Fibroblast of lung (primary cell): ENCODE measurements around the gene CCNE1. TPM values are rescaled to one million over a fixed set of nuclear protein-coding genes. Genes with fewer than 3 reads are reported as not detected.

Source experiments
- DNase-seq, 2 donors: peaks; one replicate each; pipeline versions ENCODE4 v3.0.0 to v3.0.0-alpha.2; 2010; ENCODE audit warnings: low read depth in 2 of 2
- H2AFZ ChIP-seq: 2 replicates; pipeline ENCODE4 v1.5.1; 2012; ENCODE audit warnings: low read length, control low read depth, inconsistent platforms
- H3K27ac ChIP-seq: 2 replicates; pipeline ENCODE4 v1.5.1; 2011; ENCODE audit warnings: low read length, control low read depth; ENCODE audit not compliant: insufficient read depth
- H3K27me3 ChIP-seq: 2 replicates; pipeline ENCODE4 v1.5.1; 2011; ENCODE audit warnings: mild to moderate bottlenecking, low read length; ENCODE audit not compliant: control insufficient read depth, insufficient read depth
- H3K36me3 ChIP-seq: 2 replicates; pipeline ENCODE4 v1.5.1; 2011; ENCODE audit warnings: low read length; ENCODE audit not compliant: control insufficient read depth, insufficient read depth
- H3K4me1 ChIP-seq: 2 replicates; pipeline ENCODE4 v1.5.1; 2011; ENCODE audit warnings: low read length; ENCODE audit not compliant: control insufficient read depth, insufficient read depth; ENCODE audit errors: extremely low read depth
- H3K4me2 ChIP-seq: 2 replicates; pipeline ENCODE4 v1.5.1; 2011; ENCODE audit warnings: low read length, control low read depth; ENCODE audit not compliant: insufficient read depth; ENCODE audit errors: extremely low read depth
- H3K4me3 ChIP-seq, 4 experiments: fragments of 200-600 bp in 1 of 4; sonication (generic) in 1 of 4; replicated peaks in 1 of 4; 2 replicates each; pipeline ENCODE4 v1.5.1; 2011 to 2016; ENCODE audit warnings: low read length in 4 of 4, low read depth in 3 of 4, mild to moderate bottlenecking in 3 of 4, control low read depth in 2 of 4, inconsistent platforms in 1 of 4, mixed read lengths in 1 of 4; ENCODE audit not compliant: insufficient read depth in 1 of 4; ENCODE audit errors: control extremely low read depth in 1 of 4
- H3K79me2 ChIP-seq: 2 replicates; pipeline ENCODE4 v1.5.1; 2012; ENCODE audit warnings: mild to moderate bottlenecking, low read length, inconsistent platforms; ENCODE audit not compliant: control insufficient read depth, insufficient read depth
- H3K9ac ChIP-seq: 2 replicates; pipeline ENCODE4 v1.5.1; 2011; ENCODE audit warnings: mild to moderate bottlenecking, low read length, control low read depth; ENCODE audit not compliant: insufficient read depth
- H3K9me3 ChIP-seq: 2 replicates; pipeline ENCODE4 v1.5.1; 2012; ENCODE audit warnings: low read depth, low read length; ENCODE audit not compliant: control insufficient read depth, insufficient read depth
- H4K20me1 ChIP-seq: 2 replicates; pipeline ENCODE4 v1.5.1; 2011; ENCODE audit warnings: low read length; ENCODE audit not compliant: control insufficient read depth, insufficient read depth; ENCODE audit errors: extremely low read depth
- EZH2 ChIP-seq: IDR thresholded peaks from 2 replicates; pipeline ENCODE4 v1.5.1; 2012; ENCODE audit warnings: low read length, control low read depth, mild to moderate bottlenecking; ENCODE audit errors: missing control alignments
- polyA plus RNA-seq, 2 donors: library from polyadenylated mRNA; depleted of rRNA in 1 of 2; stranded (reverse) in 1 of 2; unstranded in 1 of 2; fragments of >200 nt; gene quantifications; 2 replicates each; pipeline ENCODE4 v1.2.1, GENCODE V29; 2011 to 2012; ENCODE audit warnings: missing spikeins in 1 of 2
- total RNA-seq: library from RNA; depleted of rRNA; stranded (reverse); fragments of >200 nt; gene quantifications from 2 replicates; pipeline ENCODE4 v1.2.1, GENCODE V29; 2014
- TF ChIP-seq, protein P1 (sequence below), 2 donors: IDR thresholded peaks in 1 of 2; conservative IDR thresholded peaks in 1 of 2; 1 replicate in 1 of 2; 2 replicates in 1 of 2; pipeline ENCODE4 v1.5.1; 2011 to 2012; ENCODE audit warnings: low read length in 2 of 2, control low read depth in 1 of 2, inconsistent platforms in 1 of 2, low read depth in 1 of 2, mild to moderate bottlenecking in 1 of 2

Gene CCNE1
- total and polyA plus RNA-seq, 2 donors (not counting 1 experiment from before 2014, with no cell fraction given), result 4.8 to 5.3 TPM

DNA sequence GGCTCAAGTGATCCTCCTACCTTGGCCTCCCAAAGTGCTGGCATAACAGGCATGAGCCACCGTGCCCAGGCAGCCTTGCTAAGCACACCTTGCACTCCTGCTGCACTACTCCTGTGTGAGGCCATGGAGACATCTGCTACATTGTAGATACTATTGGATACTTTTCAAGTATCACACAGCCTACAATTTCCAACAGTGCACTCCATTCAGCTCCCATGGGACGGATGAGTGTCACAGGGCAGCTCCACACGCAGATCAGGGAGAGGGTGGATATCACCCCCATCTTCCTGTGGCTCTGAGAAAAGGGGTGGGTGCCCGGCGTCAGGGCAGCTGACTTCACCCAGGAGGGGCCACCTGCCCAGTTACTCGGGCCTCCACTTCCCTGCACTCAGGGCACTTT, 39.1 kb upstream of the CCNE1 start:
- no peak overlapping the region for H3K4me2 ChIP-seq
- no peak overlapping the region for H3K27ac ChIP-seq
- no peak overlapping the region for H3K9ac ChIP-seq
- no peak overlapping the region for H2AFZ ChIP-seq
- no peaks in the 10 kb centered on the region for H3K27me3 ChIP-seq
- TF ChIP-seq, protein P1, sequence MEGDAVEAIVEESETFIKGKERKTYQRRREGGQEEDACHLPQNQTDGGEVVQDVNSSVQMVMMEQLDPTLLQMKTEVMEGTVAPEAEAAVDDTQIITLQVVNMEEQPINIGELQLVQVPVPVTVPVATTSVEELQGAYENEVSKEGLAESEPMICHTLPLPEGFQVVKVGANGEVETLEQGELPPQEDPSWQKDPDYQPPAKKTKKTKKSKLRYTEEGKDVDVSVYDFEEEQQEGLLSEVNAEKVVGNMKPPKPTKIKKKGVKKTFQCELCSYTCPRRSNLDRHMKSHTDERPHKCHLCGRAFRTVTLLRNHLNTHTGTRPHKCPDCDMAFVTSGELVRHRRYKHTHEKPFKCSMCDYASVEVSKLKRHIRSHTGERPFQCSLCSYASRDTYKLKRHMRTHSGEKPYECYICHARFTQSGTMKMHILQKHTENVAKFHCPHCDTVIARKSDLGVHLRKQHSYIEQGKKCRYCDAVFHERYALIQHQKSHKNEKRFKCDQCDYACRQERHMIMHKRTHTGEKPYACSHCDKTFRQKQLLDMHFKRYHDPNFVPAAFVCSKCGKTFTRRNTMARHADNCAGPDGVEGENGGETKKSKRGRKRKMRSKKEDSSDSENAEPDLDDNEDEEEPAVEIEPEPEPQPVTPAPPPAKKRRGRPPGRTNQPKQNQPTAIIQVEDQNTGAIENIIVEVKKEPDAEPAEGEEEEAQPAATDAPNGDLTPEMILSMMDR (conservative IDR thresholded peaks at IDR 0.05 in 1 of 2, IDR thresholded peaks at IDR 0.05 in 1 of 2; ENCODE audit: low read depth in 1 of 2, low read length in 2 of 2), result no peak
- H3K4me3 ChIP-seq, result no peak overlapping the region
- H3K36me3 ChIP-seq, result no peaks in the 10 kb centered on the region
- no peaks in the 10 kb centered on the region for H3K4me1 ChIP-seq
- H3K9me3 ChIP-seq, result no peaks in the 10 kb centered on the region
- DNase-seq, result no peak
- H4K20me1 ChIP-seq, result no peaks in the 10 kb centered on the region
- H3K79me2 ChIP-seq, result no peaks in the 10 kb centered on the region

GRCh38 chr19:29773141-29773540, 38.6 kb upstream of the CCNE1 start:
- Histone ChIP-seq H3K27me3 (no peaks in the 10 kb centered on the region), H3K79me2 (no peaks in the 10 kb centered on the region), H3K9ac (no peak overlapping the region), H2AFZ (no peak overlapping the region), H3K36me3 (no peaks in the 10 kb centered on the region), H3K4me2 (no peak overlapping the region), H3K27ac (no peak overlapping the region), H3K4me3 (no peak overlapping the region), H3K4me1 (no peaks in the 10 kb centered on the region), H3K9me3 (no peaks in the 10 kb centered on the region), H4K20me1 (no peaks in the 10 kb centered on the region)
- TF ChIP-seq, protein P1 (conservative IDR thresholded peaks at IDR 0.05 in 1 of 2, IDR thresholded peaks at IDR 0.05 in 1 of 2; ENCODE audit: low read depth in 1 of 2, low read length in 2 of 2), result no peak
- no peak for TF ChIP-seq EZH2
- no peak for DNase-seq

DNA sequence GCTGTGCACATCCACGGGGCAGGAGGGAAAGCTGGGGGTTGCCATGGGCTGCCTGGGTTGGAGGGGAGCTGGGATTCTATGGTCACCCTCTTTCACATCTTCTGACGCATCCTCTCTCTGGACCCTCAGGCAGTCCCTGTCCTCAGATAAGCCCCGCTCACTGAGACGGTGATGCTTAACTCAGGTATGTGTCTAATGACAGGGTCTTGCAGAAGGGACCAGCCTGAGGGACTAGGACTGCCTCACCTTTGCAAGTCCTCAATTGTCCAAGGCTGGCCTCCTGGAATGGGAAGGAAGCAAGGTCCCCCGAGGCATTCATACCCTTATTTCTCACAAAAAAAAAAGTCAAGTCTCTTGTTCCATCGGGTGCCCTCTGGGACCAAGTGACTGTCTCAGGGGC, 37.7 kb upstream of the CCNE1 start:
- H3K36me3 ChIP-seq, result no peaks in the 10 kb centered on the region
- no peak overlapping the region for H3K9ac ChIP-seq
- no peaks in the 10 kb centered on the region for H3K27me3 ChIP-seq
- no peak overlapping the region for H3K27ac ChIP-seq
- no peaks in the 10 kb centered on the region for H3K9me3 ChIP-seq
- H4K20me1 ChIP-seq, result no peaks in the 10 kb centered on the region
- H3K79me2 ChIP-seq, result no peaks in the 10 kb centered on the region
- DNase-seq, result no peak
- H2AFZ ChIP-seq, result no peak overlapping the region
- H3K4me3 ChIP-seq, result no peak overlapping the region
- no peak overlapping the region for H3K4me2 ChIP-seq
- no peaks in the 10 kb centered on the region for H3K4me1 ChIP-seq
- TF ChIP-seq, protein P1 (conservative IDR thresholded peaks at IDR 0.05 in 1 of 2, IDR thresholded peaks at IDR 0.05 in 1 of 2; ENCODE audit: low read depth in 1 of 2, low read length in 2 of 2), result no peak
- no peak for TF ChIP-seq EZH2
